SKM-1 treated with dmso at 0.1 percent for 144 hours (cell line): Measurements from ENCODE around the gene CCK.
"Not testable (repeated sequence)": the region's sequence is repeated elsewhere in the genome, so short reads cannot be mapped to it uniquely, and the experiment has no call there.

ENCODE experiments used
- DNase-seq: peaks from one replicate; lab custom pipeline; 2025; ENCODE audit not compliant: unreplicated experiment; lab: John Stamatoyannopoulos, UW

The CCK gene

GRCh38 chr3:42266085-42266484, at the start of gene CCK:
Gene CCK, minus strand, starts transcription at chr3:42266185. Its CDS starts 2,555 bp downstream, at chr3:42263630.
- DNase-seq = no peak

- DNase-seq = peak; percentile 15
These were observed 48.4 kb upstream of the CCK start for GRCh38 chr3:42314411-42314810.

- no peak for DNase-seq
These were observed 42.7 kb upstream of the CCK start for GRCh38 chr3:42308651-42309050.

GRCh38 chr3:42306499-42306898, 40.5 kb upstream of the CCK start:
- no peak for DNase-seq

GRCh38 chr3:42302924-42303634, 37.1 kb upstream of the CCK start:
- DNase-seq = no peak

- no peak for DNase-seq
These were observed 35.6 kb upstream of the CCK start for GRCh38 chr3:42301446-42302175.

GRCh38 chr3:42300778-42301177, 34.8 kb upstream of the CCK start:
- no peak for DNase-seq

GRCh38 chr3:42300013-42300412, 34.0 kb upstream of the CCK start:
- no peak for DNase-seq

- no peak for DNase-seq
These were observed 32.3 kb upstream of the CCK start for GRCh38 chr3:42298259-42298658.

GRCh38 chr3:42292009-42292408, 26.0 kb upstream of the CCK start:
- no peak for DNase-seq

- DNase-seq = no peak
These were observed 25.2 kb upstream of the CCK start for GRCh38 chr3:42290966-42291714.

- DNase-seq = no peak
These were observed 23.0 kb upstream of the CCK start for GRCh38 chr3:42289026-42289425.

GRCh38 chr3:42288385-42288784, 22.4 kb upstream of the CCK start:
- no peak for DNase-seq

- DNase-seq = not testable (repeated sequence)
These were observed 21.4 kb upstream of the CCK start for GRCh38 chr3:42287423-42287822.

- DNase-seq = no peak
These were observed 11.7 kb upstream of the CCK start for GRCh38 chr3:42277676-42278075.

GRCh38 chr3:42276141-42277132, 10.5 kb upstream of the CCK start:
- DNase-seq = no peak

- DNase-seq = no peak
These were observed 9.2 kb upstream of the CCK start for GRCh38 chr3:42275217-42275616.

GRCh38 chr3:42274266-42274665, 8.3 kb upstream of the CCK start:
- no peak for DNase-seq

GRCh38 chr3:42273361-42273760, 7.4 kb upstream of the CCK start:
- peak; percentile 35 for DNase-seq

- DNase-seq = no peak
These were observed 5.8 kb upstream of the CCK start for GRCh38 chr3:42271786-42272185.

- DNase-seq = no peak
These were observed 4.6 kb upstream of the CCK start for GRCh38 chr3:42270561-42270960.
